ENCODE measurements around the gene RDH5.

RDH5 gene

GRCh38 chr12:55736076-55736475 is 15.9 kb downstream of the RDH5 start:
- no peak for TF ChIP-seq CTCF (conservative IDR thresholded peaks at IDR 0.05; ENCODE audit: low read length)
- TF ChIP-seq EZH2phosphoT487 (IDR thresholded peaks at IDR 0.05; ENCODE audit: borderline replicate concordance): no peak
- Histone ChIP-seq H3K36me3 (ENCODE audit: insufficient read depth, low read length) (no peaks in the 10 kb centered on the region), H4K20me1 (ENCODE audit: insufficient read depth, low read length, poor library complexity, severe bottlenecking) (no peaks in the 10 kb centered on the region), H3K4me2 (ENCODE audit: low read depth, low read length, poor library complexity, severe bottlenecking) (no peak overlapping the region), H3K9ac (ENCODE audit: low read depth, low read length, poor library complexity, severe bottlenecking) (no peak overlapping the region), H3K4me1 (ENCODE audit: insufficient read depth, low read length, poor library complexity, severe bottlenecking) (peaks cover 25% of the 10 kb centered on the region), H3K9me3 (ENCODE audit: insufficient read depth, low read depth, low read length) (no peaks in the 10 kb centered on the region), H2AFZ (ENCODE audit: low read length) (no peak overlapping the region), H3K4me3 (ENCODE audit: low read length, poor library complexity, severe bottlenecking) (no peak overlapping the region), H3K79me2 (ENCODE audit: insufficient read depth, low read length) (peaks cover 9% of the 10 kb centered on the region), H3K9me2 (replicated peaks; ENCODE audit: low read depth, low read length) (no peaks in the 10 kb centered on the region), H3K27me3 (ENCODE audit: insufficient read depth, low read length, poor library complexity, severe bottlenecking) (no peaks in the 10 kb centered on the region), H3F3A (ENCODE audit: low read depth) (no peaks in the 10 kb centered on the region)

DNA sequence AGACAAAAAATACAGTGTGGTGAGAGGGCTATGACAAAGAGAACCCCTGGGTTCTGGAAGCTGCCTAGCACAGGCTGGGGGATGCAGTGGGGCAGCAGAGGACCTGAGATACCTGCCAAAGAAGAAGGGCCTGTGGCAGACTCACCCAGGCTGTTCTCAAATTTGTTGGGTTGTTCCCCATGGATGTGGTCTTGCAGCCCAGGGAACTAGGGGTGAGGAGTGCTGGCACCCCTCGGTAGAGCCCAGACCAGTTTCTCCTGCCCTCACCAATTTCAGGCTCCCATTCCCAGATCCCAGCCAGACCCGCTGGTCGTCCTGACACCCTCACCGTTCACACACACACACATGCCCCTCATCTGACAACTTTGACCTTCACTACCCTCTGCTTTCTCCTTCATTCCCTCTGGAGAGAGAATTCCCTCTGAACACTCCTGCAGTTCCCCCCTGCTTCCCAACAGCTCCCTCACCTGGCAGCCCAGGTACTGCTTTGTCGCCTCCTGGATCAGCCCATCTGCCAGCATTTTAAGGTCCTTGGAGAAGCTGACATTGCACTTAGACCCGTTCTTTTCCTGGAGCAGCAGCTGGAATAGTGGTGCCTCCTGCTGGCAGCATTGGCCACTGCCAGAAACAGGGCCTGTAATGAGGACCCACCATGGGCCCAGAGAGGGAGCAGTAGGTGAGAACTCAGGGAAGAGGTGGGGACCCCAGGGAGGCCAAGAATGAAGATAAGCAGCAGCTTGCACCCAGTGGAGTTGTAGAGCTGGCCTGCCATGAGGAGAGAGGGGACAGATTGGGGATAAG is 16.8 kb downstream of the RDH5 start:
- Histone ChIP-seq H3K4me2 (ENCODE audit: low read depth, low read length, poor library complexity, severe bottlenecking) (peak overlapping the region; percentile 96), H3K79me2 (ENCODE audit: insufficient read depth, low read length) (peaks cover 6% of the 10 kb centered on the region), H3F3A (ENCODE audit: low read depth) (no peaks in the 10 kb centered on the region), H3K4me1 (ENCODE audit: insufficient read depth, low read length, poor library complexity, severe bottlenecking) (peaks cover 26% of the 10 kb centered on the region), H3K4me3 (ENCODE audit: low read length, poor library complexity, severe bottlenecking) (peak overlapping the region; percentile 82), H3K9ac (ENCODE audit: low read depth, low read length, poor library complexity, severe bottlenecking) (peak overlapping the region; percentile 63), H4K20me1 (ENCODE audit: insufficient read depth, low read length, poor library complexity, severe bottlenecking) (no peaks in the 10 kb centered on the region), H3K36me3 (ENCODE audit: insufficient read depth, low read length) (no peaks in the 10 kb centered on the region), H3K9me3 (ENCODE audit: insufficient read depth, low read depth, low read length) (no peaks in the 10 kb centered on the region), H2AFZ (ENCODE audit: low read length) (no peak overlapping the region), H3K27me3 (ENCODE audit: insufficient read depth, low read length, poor library complexity, severe bottlenecking) (no peaks in the 10 kb centered on the region), H3K9me2 (replicated peaks; ENCODE audit: low read depth, low read length) (no peaks in the 10 kb centered on the region)
- TF ChIP-seq EZH2phosphoT487 (IDR thresholded peaks at IDR 0.05; ENCODE audit: borderline replicate concordance) (no peak), CTCF (conservative IDR thresholded peaks at IDR 0.05; ENCODE audit: low read length) (peak; percentile 98)

- H2AFZ ChIP-seq (ENCODE audit: low read length): peak overlapping the region; percentile 83
- peaks cover 25% of the 10 kb centered on the region for H3K4me1 ChIP-seq (ENCODE audit: insufficient read depth, low read length, poor library complexity, severe bottlenecking)
- H3K36me3 ChIP-seq (ENCODE audit: insufficient read depth, low read length): no peaks in the 10 kb centered on the region
- peak overlapping the region; percentile 96 for H3K4me2 ChIP-seq (ENCODE audit: low read depth, low read length, poor library complexity, severe bottlenecking)
- peak overlapping the region; percentile 63 for H3K9ac ChIP-seq (ENCODE audit: low read depth, low read length, poor library complexity, severe bottlenecking)
- peak overlapping the region; percentile 82 for H3K4me3 ChIP-seq (ENCODE audit: low read length, poor library complexity, severe bottlenecking)
- no peaks in the 10 kb centered on the region for H3K79me2 ChIP-seq (ENCODE audit: insufficient read depth, low read length)
- no peak for TF ChIP-seq EZH2phosphoT487 (IDR thresholded peaks at IDR 0.05; ENCODE audit: borderline replicate concordance)
- TF ChIP-seq CTCF (conservative IDR thresholded peaks at IDR 0.05; ENCODE audit: low read length): no peak; the same call in 1 of the 2 replicates
- no peaks in the 10 kb centered on the region for H4K20me1 ChIP-seq (ENCODE audit: insufficient read depth, low read length, poor library complexity, severe bottlenecking)
- H3F3A ChIP-seq (ENCODE audit: low read depth): no peaks in the 10 kb centered on the region
- H3K9me2 ChIP-seq (replicated peaks; ENCODE audit: low read depth, low read length): no peaks in the 10 kb centered on the region
- no peaks in the 10 kb centered on the region for H3K27me3 ChIP-seq (ENCODE audit: insufficient read depth, low read length, poor library complexity, severe bottlenecking)
- no peaks in the 10 kb centered on the region for H3K9me3 ChIP-seq (ENCODE audit: insufficient read depth, low read depth, low read length)
Measured at GRCh38 chr12:55737581-55738122, 17.5 kb downstream of the RDH5 start.

All from Loucy (cell line).